ENCODE data around the gene PAPLN.
"Not testable (repeated sequence)": the region's sequence is repeated elsewhere in the genome, so short reads cannot be mapped to it uniquely, and the experiment has no call there.

Gene PAPLN

GRCh38 chr14:73237219-73237785 is at the start of gene PAPLN:
PAPLN (plus strand) TSS chr14:73237506; CDS start chr14:73239779, 2,273 bp downstream.
- no peaks in the 10 kb centered on the region for H3K9me3 ChIP-seq (ENCODE audit: low read depth, low read length)
- H3K36me3 ChIP-seq (ENCODE audit: insufficient read depth, low read length) = no peaks in the 10 kb centered on the region
- no peak for DNase-seq (ENCODE audit: low read depth, low spot score)
- H3K27ac ChIP-seq = peak within 1 kb of the TSS; percentile 80
- TF ChIP-seq POLR2AphosphoS5 (IDR thresholded peaks at IDR 0.05; ENCODE audit: borderline replicate concordance, low read depth, low read length) (no peak), FOXP2 (optimal IDR thresholded peaks at IDR 0.05; ENCODE audit: control extremely low read depth, extremely low read length, insufficient read depth) (no peak), EZH2 (IDR thresholded peaks at IDR 0.05) (no peak)
- H3K4me3 ChIP-seq = no peak within 1 kb of the TSS
- no peak within 1 kb of the TSS for H3K9ac ChIP-seq (ENCODE audit: insufficient read length)

GRCh38 chr14:73188501-73188911 is 48.8 kb upstream of the PAPLN start:
- DNase-seq (ENCODE audit: low read depth, low spot score) = no peak
- TF ChIP-seq POLR2AphosphoS5 (IDR thresholded peaks at IDR 0.05; ENCODE audit: borderline replicate concordance, low read depth, low read length) (no peak), EZH2 (IDR thresholded peaks at IDR 0.05) (no peak), FOXP2 (optimal IDR thresholded peaks at IDR 0.05; ENCODE audit: control extremely low read depth, extremely low read length, insufficient read depth) (no peak)
- Histone ChIP-seq H3K9ac (ENCODE audit: insufficient read length) (no peak overlapping the region), H3K9me3 (ENCODE audit: low read depth, low read length) (no peaks in the 10 kb centered on the region), H3K27ac (no peak overlapping the region), H3K4me3 (no peak overlapping the region), H3K36me3 (ENCODE audit: insufficient read depth, low read length) (peaks cover 1% of the 10 kb centered on the region)

GRCh38 chr14:73189651-73190050 is 47.7 kb upstream of the PAPLN start:
- no peak overlapping the region for H3K27ac ChIP-seq
- H3K4me3 ChIP-seq = no peak overlapping the region
- no peak overlapping the region for H3K9ac ChIP-seq (ENCODE audit: insufficient read length)
- H3K9me3 ChIP-seq (ENCODE audit: low read depth, low read length) = no peaks in the 10 kb centered on the region
- TF ChIP-seq FOXP2 (optimal IDR thresholded peaks at IDR 0.05; ENCODE audit: control extremely low read depth, extremely low read length, insufficient read depth) = no peak
- TF ChIP-seq POLR2AphosphoS5 (IDR thresholded peaks at IDR 0.05; ENCODE audit: borderline replicate concordance, low read depth, low read length) = no peak
- no peak for TF ChIP-seq EZH2 (IDR thresholded peaks at IDR 0.05)
- peaks cover 4% of the 10 kb centered on the region for H3K36me3 ChIP-seq (ENCODE audit: insufficient read depth, low read length)
- DNase-seq (ENCODE audit: low read depth, low spot score) = no peak

GRCh38 chr14:73191441-73191840 is 45.9 kb upstream of the PAPLN start:
- no peak for DNase-seq (ENCODE audit: low read depth, low spot score)
- Histone ChIP-seq H3K36me3 (ENCODE audit: insufficient read depth, low read length) (peaks cover 10% of the 10 kb centered on the region), H3K27ac (no peak overlapping the region), H3K9ac (ENCODE audit: insufficient read length) (no peak overlapping the region), H3K4me3 (no peak overlapping the region), H3K9me3 (ENCODE audit: low read depth, low read length) (no peaks in the 10 kb centered on the region)
- TF ChIP-seq FOXP2 (optimal IDR thresholded peaks at IDR 0.05; ENCODE audit: control extremely low read depth, extremely low read length, insufficient read depth) = no peak
- TF ChIP-seq EZH2 (IDR thresholded peaks at IDR 0.05) = no peak
- TF ChIP-seq POLR2AphosphoS5 (IDR thresholded peaks at IDR 0.05; ENCODE audit: borderline replicate concordance, low read depth, low read length) = no peak

- H3K27ac ChIP-seq; H3K9ac ChIP-seq (ENCODE audit: insufficient read length); DNase-seq (ENCODE audit: low read depth, low spot score); H3K9me3 ChIP-seq (ENCODE audit: low read depth, low read length); H3K4me3 ChIP-seq: not testable (repeated sequence)
- H3K36me3 ChIP-seq (ENCODE audit: insufficient read depth, low read length) = peaks cover 18% of the 10 kb centered on the region
Measured at GRCh38 chr14:73194306-73194705, 43.0 kb upstream of the PAPLN start.

DNA sequence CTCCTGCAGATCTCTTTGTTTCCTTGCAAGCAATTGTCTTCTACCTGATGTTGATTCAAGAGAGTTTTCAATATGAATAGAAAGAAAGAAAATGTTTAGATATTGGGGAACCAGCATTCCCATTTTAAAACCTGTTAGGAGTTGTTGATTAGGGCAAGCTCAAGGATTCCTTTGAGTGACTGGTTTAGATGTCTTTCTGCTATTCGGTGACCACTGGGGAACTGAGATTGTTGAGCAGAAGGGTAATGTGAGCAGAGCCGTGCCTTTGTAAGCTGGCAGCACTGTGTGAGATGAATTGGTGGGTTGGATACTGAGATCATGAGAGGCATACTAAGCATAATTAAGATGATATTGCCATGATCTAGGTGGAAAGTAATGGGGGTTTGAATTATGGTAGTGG is 39.1 kb upstream of the PAPLN start:
- no peak for DNase-seq (ENCODE audit: low read depth, low spot score)

GRCh38 chr14:73203527-73203926 is 33.8 kb upstream of the PAPLN start:
- H3K9ac ChIP-seq (ENCODE audit: insufficient read length) = no peak overlapping the region
- H3K27ac ChIP-seq = no peak overlapping the region
- no peaks in the 10 kb centered on the region for H3K9me3 ChIP-seq (ENCODE audit: low read depth, low read length)
- no peak overlapping the region for H3K4me3 ChIP-seq
- no peak for TF ChIP-seq FOXP2 (optimal IDR thresholded peaks at IDR 0.05; ENCODE audit: control extremely low read depth, extremely low read length, insufficient read depth)
- no peak for TF ChIP-seq POLR2AphosphoS5 (IDR thresholded peaks at IDR 0.05; ENCODE audit: borderline replicate concordance, low read depth, low read length)
- no peak for DNase-seq (ENCODE audit: low read depth, low spot score)
- H3K36me3 ChIP-seq (ENCODE audit: insufficient read depth, low read length) = peaks cover 20% of the 10 kb centered on the region

More for the DNA sequence above, 39.1 kb upstream of the PAPLN start:
- Histone ChIP-seq H3K9me3 (ENCODE audit: low read depth, low read length) (no peaks in the 10 kb centered on the region), H3K36me3 (ENCODE audit: insufficient read depth, low read length) (peaks cover 18% of the 10 kb centered on the region; the same call in 1 of the 2 replicates), H3K9ac (ENCODE audit: insufficient read length) (no peak overlapping the region), H3K27ac (no peak overlapping the region), H3K4me3 (no peak overlapping the region)
- TF ChIP-seq FOXP2 (optimal IDR thresholded peaks at IDR 0.05; ENCODE audit: control extremely low read depth, extremely low read length, insufficient read depth) (no peak), POLR2AphosphoS5 (IDR thresholded peaks at IDR 0.05; ENCODE audit: borderline replicate concordance, low read depth, low read length) (no peak), EZH2 (IDR thresholded peaks at IDR 0.05) (no peak)

GRCh38 chr14:73207615-73208014 is 29.7 kb upstream of the PAPLN start:
- H3K9ac ChIP-seq (ENCODE audit: insufficient read length) = no peak overlapping the region
- H3K27ac ChIP-seq = no peak overlapping the region
- DNase-seq (ENCODE audit: low read depth, low spot score) = no peak
- no peaks in the 10 kb centered on the region; the same call in 1 of the 2 replicates for H3K9me3 ChIP-seq (ENCODE audit: low read depth, low read length)
- H3K36me3 ChIP-seq (ENCODE audit: insufficient read depth, low read length) = peaks cover 37% of the 10 kb centered on the region
- TF ChIP-seq POLR2AphosphoS5 (IDR thresholded peaks at IDR 0.05; ENCODE audit: borderline replicate concordance, low read depth, low read length) (no peak), FOXP2 (optimal IDR thresholded peaks at IDR 0.05; ENCODE audit: control extremely low read depth, extremely low read length, insufficient read depth) (no peak), EZH2 (IDR thresholded peaks at IDR 0.05) (no peak)
- H3K4me3 ChIP-seq = no peak overlapping the region

- H3K4me3 ChIP-seq = no peak overlapping the region
- H3K27ac ChIP-seq = no peak overlapping the region
- no peaks in the 10 kb centered on the region; the same call in 1 of the 2 replicates for H3K9me3 ChIP-seq (ENCODE audit: low read depth, low read length)
- peaks cover 44% of the 10 kb centered on the region for H3K36me3 ChIP-seq (ENCODE audit: insufficient read depth, low read length)
- TF ChIP-seq FOXP2 (optimal IDR thresholded peaks at IDR 0.05; ENCODE audit: control extremely low read depth, extremely low read length, insufficient read depth) = no peak
- no peak for TF ChIP-seq POLR2AphosphoS5 (IDR thresholded peaks at IDR 0.05; ENCODE audit: borderline replicate concordance, low read depth, low read length)
- TF ChIP-seq EZH2 (IDR thresholded peaks at IDR 0.05) = no peak
- DNase-seq (ENCODE audit: low read depth, low spot score) = no peak
- no peak overlapping the region for H3K9ac ChIP-seq (ENCODE audit: insufficient read length)
Measured at GRCh38 chr14:73208390-73208789, 28.9 kb upstream of the PAPLN start.

All from SK-N-MC (cell line).